Upper lobe of right lung (tissue), 1 donor: Measurements from ENCODE around the gene AKAIN1. TPM values are rescaled to one million over a fixed set of nuclear protein-coding genes. Genes with fewer than 3 reads are reported as not detected.

ENCODE experiments used
- ATAC-seq: fragments of 200-7000 bp; cut with Tn5 transposase; one replicate; pipeline ENCODE4 v1.9.1; 2020; ENCODE audit warnings: mild to moderate bottlenecking, moderate library complexity
- DNase-seq: peaks from one replicate; pipeline ENCODE4 v3.0.0-alpha.2; 2020
- H3K27ac ChIP-seq: fragments of 200-600 bp; one replicate; pipeline ENCODE4 v1.8.0; 2022
- H3K27me3 ChIP-seq: fragments of 200-600 bp; one replicate; pipeline ENCODE4 v1.8.0; 2022; ENCODE audit warnings: mild to moderate bottlenecking
- H3K36me3 ChIP-seq: fragments of 200-600 bp; one replicate; pipeline ENCODE4 v1.8.0; 2022
- H3K4me1 ChIP-seq: fragments of 200-600 bp; one replicate; pipeline ENCODE4 v1.8.0; 2022
- H3K4me3 ChIP-seq: fragments of 200-600 bp; one replicate; pipeline ENCODE4 v1.8.0; 2022; ENCODE audit warnings: mild to moderate bottlenecking
- H3K9me3 ChIP-seq: fragments of 200-600 bp; one replicate; pipeline ENCODE4 v1.8.0; 2022
- CTCF ChIP-seq: fragments of 200-600 bp; IDR thresholded peaks from one replicate; pipeline ENCODE4 v1.8.0; 2022; ENCODE audit warnings: antibody characterized with exemption
- intact Hi-C: fragments of 100-400 bp; cut with DNase I; formaldehyde crosslinking; loops from one replicate; pipeline ENCODE4 v1.11.0; 2022
- total RNA-seq: library from RNA; stranded (reverse); fragmentation: NEBNext Ultra II Directional; extraction: Animal tissue kit (Norgen Biotek cat#: 25700); gene quantifications from one replicate; pipeline ENCODE4 v1.2.1, GENCODE V29; 2021
- donor health status: DM: no; HTN: yes; CAD: no; lungs with severe emphysema.

Gene AKAIN1
- total RNA-seq, 1 donor from 2014 or later = not detected

DNA sequence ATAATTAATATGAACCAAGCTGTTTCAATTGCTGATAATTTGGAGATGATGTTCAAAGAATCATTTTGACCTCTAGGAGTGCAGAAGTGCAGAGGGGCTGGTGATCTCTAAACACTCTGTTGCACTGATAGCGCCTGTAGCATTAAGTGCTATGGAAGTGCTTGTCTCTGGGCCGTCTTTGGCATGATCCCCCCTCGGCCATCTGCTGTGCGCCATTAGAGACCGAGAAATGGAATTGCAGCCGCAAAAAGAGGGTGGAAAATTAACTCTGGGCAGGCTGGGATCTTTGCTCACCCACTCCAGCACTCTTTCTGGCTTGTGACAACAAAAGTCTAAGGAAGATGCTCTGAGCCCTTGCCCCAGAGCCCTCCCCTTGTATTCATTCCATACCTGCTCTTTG lies 23.4 kb downstream of the AKAIN1 start:
- Histone ChIP-seq H3K9me3 (no peaks in the 10 kb centered on the region), H3K27ac (no peak overlapping the region), H3K4me3 (no peak overlapping the region), H3K36me3 (no peaks in the 10 kb centered on the region), H3K4me1 (no peaks in the 10 kb centered on the region), H3K27me3 (no peaks in the 10 kb centered on the region)
- intact Hi-C loops = no loop called here
- no peak for DNase-seq
- TF ChIP-seq CTCF = no peak
- no peak for ATAC-seq

DNA sequence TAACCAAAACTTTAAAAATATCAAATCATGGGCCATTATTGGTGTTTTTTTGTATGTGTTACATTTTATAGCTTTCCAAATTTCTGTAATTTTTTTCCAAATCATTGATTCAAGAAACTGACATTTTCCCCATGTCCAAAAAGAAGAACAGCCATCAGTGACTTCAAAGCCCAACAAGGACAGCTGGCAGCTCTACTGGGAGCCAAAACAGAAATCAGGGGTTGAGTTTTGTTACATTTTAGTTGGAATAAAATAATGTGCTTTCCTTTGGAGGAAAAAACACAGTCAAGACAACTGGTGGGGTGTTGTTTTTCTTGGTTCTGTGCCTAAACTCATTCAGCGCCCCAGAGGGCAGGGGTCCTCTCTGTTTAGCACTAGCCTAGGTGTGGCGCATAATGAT lies 23.8 kb downstream of the AKAIN1 start:
- H3K36me3 ChIP-seq = no peaks in the 10 kb centered on the region
- H3K9me3 ChIP-seq = no peaks in the 10 kb centered on the region
- H3K4me1 ChIP-seq = no peaks in the 10 kb centered on the region
- intact Hi-C loops = no loop called here
- no peaks in the 10 kb centered on the region for H3K27me3 ChIP-seq
- ATAC-seq (no peak), DNase-seq (no peak)
- TF ChIP-seq CTCF = no peak
- no peak overlapping the region for H3K4me3 ChIP-seq
- no peak overlapping the region for H3K27ac ChIP-seq

DNA sequence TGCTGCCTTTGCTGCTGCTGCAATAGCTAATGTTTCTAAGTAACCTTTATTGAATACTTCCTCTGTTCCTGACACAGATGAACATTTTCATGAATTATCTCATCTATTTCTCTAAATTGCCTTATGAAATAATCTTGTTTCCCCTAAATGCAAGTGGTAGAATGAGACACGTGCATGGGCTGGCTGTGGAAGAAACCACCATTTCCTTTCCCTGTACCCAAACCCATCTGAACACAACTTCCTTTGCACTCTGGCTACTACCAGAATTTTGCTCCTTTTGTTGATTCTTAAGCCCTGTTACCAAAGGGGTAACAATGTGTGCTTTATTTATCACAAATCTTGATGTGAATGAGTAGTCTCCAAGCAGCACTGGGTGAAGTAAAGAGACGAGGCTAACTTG lies 29.2 kb downstream of the AKAIN1 start:
- no peaks in the 10 kb centered on the region for H3K36me3 ChIP-seq
- ATAC-seq (peak; percentile 31), DNase-seq (no peak)
- H3K9me3 ChIP-seq = no peaks in the 10 kb centered on the region
- TF ChIP-seq CTCF = no peak
- no peak overlapping the region for H3K27ac ChIP-seq
- H3K4me1 ChIP-seq = no peaks in the 10 kb centered on the region
- intact Hi-C loops = no loop called here
- no peak overlapping the region for H3K4me3 ChIP-seq
- no peaks in the 10 kb centered on the region for H3K27me3 ChIP-seq

DNA sequence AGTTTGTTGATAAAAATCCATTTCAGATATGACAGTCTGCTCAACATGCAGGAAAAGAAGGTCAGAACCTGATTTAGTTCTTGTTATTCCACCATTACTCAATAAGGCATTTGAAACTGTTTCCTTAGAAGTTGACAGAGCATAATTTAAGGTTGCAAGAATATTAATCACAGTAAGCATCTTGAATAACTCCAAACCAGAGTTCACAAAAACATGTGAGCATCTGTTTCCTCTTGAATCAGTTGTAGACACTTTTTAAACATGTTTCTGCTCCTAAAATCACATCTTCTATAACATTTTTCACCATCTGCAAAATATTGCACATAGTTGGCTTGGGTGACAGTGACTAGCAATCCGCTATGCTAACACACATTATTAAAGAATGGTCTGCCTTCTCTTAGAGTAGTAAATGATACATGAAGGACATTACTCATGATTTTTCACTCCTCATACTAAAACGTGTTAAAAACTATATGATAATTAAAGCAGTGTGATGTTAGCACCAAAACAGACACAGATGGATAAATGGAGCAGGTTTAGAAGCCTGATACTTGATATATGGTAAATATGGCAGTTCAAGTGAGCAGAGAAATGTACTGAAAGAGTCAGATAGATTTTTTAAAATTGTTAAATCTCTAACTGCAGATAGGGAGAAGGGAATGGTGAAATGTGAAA lies 30.3 kb downstream of the AKAIN1 start:
- ATAC-seq (no peak), DNase-seq (no peak)
- no peaks in the 10 kb centered on the region for H3K36me3 ChIP-seq
- H3K4me1 ChIP-seq = no peaks in the 10 kb centered on the region
- no peak overlapping the region for H3K27ac ChIP-seq
- H3K9me3 ChIP-seq = no peaks in the 10 kb centered on the region
- TF ChIP-seq CTCF = no peak
- intact Hi-C loops = no loop called here
- H3K27me3 ChIP-seq = no peaks in the 10 kb centered on the region
- no peak overlapping the region for H3K4me3 ChIP-seq

DNA sequence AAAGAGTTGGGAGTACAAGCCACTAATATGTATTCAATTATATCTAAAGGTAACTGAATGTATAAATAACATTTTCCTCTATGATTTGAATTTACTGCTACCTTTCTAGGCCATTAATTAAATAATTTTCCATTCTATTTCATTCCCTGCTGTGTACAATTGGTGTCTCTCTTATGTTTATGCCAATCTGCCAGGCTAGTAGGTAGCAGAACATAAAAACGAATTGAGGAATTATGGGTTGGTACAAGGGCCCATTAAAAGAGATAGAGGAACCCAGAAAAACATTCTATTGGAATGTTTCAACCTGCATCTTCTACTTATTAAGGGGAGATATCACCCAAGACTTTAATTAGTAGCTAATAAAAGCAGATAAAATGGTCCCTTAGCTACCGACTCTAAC lies 32.2 kb downstream of the AKAIN1 start:
- Histone ChIP-seq H3K4me3 (no peak overlapping the region), H3K36me3 (no peaks in the 10 kb centered on the region), H3K27ac (no peak overlapping the region), H3K27me3 (no peaks in the 10 kb centered on the region), H3K4me1 (no peaks in the 10 kb centered on the region), H3K9me3 (no peaks in the 10 kb centered on the region)
- intact Hi-C loops = no loop called here
- ATAC-seq = no peak
- no peak for DNase-seq
- no peak for TF ChIP-seq CTCF

DNA sequence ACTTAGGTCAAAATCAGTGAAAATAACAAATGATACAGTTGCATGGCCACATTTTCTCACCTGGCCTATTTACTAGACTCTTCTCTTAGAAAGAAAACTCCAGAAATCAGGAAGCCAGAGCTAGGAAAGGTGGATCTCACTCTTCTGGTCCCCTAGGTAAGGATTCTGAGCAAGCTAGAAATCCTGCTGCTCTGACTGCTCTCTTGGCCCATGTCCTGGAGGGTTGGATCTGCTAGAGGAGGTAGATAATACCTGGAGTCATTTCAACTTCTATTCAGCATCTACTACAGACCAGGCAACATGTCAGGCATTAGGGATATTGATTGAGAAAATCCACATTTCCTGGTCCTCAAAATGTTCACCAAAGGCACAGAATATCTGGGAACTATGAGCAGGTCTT lies 34.9 kb downstream of the AKAIN1 start:
- intact Hi-C loops = no loop called here
- no peak for TF ChIP-seq CTCF
- no peak overlapping the region for H3K27ac ChIP-seq
- H3K4me1 ChIP-seq = no peaks in the 10 kb centered on the region
- DNase-seq (no peak), ATAC-seq (no peak)
- no peaks in the 10 kb centered on the region for H3K9me3 ChIP-seq
- no peak overlapping the region for H3K4me3 ChIP-seq
- H3K27me3 ChIP-seq = no peaks in the 10 kb centered on the region
- no peaks in the 10 kb centered on the region for H3K36me3 ChIP-seq
